Fibroblast of pulmonary artery (primary cell): Measurements from ENCODE around the gene SATB2.
A peak's percentile ranks its signal among the peaks of the same experiment; 100 is the strongest.

Experiments
- DNase-seq: peaks from one replicate; pipeline ENCODE4 v3.0.0-alpha.2; 2010; ENCODE audit warnings: low read depth
- H3K4me3 ChIP-seq: replicated peaks from 2 replicates; pipeline ENCODE4 v1.5.1; 2011; ENCODE audit warnings: low read depth, mild to moderate bottlenecking, control low read depth, low read length, moderate library complexity
- TF ChIP-seq, protein P1 (sequence below): IDR thresholded peaks from 2 replicates; pipeline ENCODE4 v1.5.1; 2011; ENCODE audit warnings: mild to moderate bottlenecking, control low read depth, low read length, inconsistent platforms; ENCODE audit errors: missing control alignments

The SATB2 gene

DNA sequence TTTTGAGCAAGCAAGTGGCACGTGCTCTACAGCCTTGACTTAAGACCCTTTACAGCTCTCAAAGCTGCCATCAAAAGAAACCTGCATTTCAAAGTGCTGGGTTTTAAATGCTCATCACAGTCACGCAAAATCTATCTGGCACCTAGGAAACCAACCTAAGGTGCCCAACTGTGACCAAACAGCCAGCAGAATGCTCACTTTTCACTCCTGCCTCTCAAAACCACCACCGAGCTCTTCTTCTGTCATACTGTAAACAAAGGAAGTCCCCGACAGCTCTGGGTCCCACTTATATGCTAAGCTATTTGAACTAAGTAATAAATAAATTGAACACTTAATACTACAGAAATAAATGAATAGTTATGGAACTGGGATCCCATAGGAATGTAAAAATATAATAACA lies 33.6 kb downstream of the SATB2 start:
- DNase-seq = no peak
- TF ChIP-seq, protein P1, sequence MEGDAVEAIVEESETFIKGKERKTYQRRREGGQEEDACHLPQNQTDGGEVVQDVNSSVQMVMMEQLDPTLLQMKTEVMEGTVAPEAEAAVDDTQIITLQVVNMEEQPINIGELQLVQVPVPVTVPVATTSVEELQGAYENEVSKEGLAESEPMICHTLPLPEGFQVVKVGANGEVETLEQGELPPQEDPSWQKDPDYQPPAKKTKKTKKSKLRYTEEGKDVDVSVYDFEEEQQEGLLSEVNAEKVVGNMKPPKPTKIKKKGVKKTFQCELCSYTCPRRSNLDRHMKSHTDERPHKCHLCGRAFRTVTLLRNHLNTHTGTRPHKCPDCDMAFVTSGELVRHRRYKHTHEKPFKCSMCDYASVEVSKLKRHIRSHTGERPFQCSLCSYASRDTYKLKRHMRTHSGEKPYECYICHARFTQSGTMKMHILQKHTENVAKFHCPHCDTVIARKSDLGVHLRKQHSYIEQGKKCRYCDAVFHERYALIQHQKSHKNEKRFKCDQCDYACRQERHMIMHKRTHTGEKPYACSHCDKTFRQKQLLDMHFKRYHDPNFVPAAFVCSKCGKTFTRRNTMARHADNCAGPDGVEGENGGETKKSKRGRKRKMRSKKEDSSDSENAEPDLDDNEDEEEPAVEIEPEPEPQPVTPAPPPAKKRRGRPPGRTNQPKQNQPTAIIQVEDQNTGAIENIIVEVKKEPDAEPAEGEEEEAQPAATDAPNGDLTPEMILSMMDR = no peak
- no peak overlapping the region for H3K4me3 ChIP-seq

DNA sequence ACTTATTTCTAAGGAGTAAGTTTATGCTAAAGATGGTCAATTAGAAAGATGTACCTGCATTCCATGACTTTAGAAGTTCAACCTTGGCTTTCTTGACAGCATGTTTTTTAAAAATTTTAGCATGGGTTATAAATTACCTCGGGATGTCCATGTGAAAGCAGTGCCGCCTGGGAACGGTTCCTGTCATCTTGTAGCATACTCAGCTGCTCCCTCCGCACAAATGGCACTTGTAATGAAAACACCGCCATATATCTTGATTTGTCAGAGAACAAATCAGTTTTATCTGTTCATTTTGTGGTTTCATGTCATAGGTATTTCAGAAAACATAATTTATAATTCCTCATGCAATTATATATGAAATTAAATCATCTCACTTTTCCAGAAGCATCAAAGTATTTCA lies 38.3 kb downstream of the SATB2 start:
- no peak for DNase-seq
- no peak overlapping the region for H3K4me3 ChIP-seq
- TF ChIP-seq, protein P1 = no peak

DNA sequence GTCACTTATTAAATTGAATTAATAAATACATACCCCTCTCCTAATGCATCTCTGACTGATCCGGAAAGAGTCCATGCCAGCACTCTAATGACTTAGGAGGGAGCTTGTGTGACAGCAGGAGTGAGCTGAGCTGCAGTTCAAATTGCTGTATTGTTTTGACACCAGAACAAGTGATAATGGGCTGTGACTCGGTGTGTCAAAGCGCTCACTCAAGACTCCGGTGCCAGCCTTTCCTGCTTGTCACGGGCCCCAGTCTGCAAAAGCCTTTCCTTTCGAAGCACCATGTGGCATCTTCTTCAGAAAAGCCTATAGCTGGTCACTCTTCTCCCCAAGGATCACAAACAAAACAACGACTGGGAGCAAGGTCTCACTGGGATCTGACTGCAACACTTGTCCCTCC lies 43.3 kb downstream of the SATB2 start:
- TF ChIP-seq, protein P1 = no peak
- DNase-seq = no peak
- no peak overlapping the region for H3K4me3 ChIP-seq

DNA sequence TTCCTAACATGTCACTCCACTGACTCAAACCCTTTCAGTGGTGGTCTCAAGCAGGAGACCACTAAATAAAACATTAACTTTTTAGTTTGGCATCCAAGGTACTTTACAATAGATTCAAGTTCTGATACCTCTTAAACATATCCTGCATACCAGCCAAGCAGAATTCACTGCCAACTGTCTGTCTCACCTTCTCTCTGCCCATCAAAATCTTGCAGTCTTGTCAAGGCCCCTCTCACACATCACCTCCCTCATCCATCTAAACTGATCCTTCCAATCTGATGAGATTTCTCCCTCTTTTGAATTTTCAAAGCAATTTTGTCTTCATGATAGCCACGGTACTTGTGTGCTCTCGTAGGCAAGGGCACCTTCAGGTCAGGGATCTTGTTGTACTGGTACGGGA lies 43.7 kb downstream of the SATB2 start:
- DNase-seq = no peak
- no peak overlapping the region for H3K4me3 ChIP-seq
- TF ChIP-seq, protein P1 = no peak

DNA sequence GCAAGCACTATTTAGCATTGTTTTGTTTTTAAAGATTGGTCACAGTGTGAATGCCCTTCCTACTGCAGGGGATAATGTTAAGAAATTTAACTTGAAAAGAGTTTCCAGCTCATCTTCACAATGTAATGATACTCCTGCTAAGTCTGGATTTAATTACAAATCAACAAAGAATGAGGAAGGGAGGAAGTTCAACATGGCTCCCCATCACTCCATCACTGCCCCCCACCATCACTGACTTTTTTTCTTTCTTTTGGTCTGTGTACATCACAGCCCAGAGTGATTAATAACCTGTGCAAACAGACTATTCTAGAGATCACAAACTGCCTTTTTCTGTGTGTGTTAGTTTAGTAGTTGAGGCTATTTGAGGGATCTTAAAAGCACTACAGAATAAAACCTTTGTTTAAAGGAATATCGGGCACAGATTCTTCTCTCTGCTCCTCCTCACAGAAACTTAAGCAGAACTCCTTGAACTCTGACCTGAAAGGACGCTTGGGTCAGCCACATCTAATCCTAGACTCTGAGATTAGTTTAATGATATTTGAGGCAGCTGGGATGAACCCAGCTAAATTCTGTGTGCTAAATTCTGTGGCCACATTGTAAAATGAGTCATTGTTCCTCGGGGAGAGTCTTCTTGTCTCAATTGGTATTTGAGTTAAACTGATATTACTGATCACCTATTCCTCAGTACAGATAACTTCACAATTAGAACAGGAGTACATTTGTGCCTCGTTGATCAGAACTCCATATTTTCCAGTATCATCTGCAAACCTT lies 47.8 kb downstream of the SATB2 start:
- DNase-seq = no peak
- TF ChIP-seq, protein P1 = no peak
- H3K4me3 ChIP-seq = no peak overlapping the region

DNA sequence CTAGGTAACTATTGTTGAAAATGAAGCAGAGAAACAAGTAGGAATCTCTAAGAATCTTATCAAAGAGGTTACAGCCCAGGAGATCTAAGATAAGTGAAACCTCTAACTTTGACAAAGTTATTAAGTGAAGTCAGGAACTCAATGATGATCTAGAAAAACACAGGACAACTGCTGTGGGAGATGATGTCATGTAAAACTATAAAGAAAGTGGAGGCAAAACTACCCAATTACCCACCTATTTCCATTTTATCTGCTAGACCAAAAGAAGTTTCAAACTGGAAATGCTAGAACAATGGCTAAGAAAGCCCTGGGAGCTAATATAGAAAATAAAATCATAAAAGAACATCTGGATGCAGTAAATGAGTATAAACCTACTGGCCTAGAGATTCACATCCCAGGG lies 50.3 kb downstream of the SATB2 start:
- no peak overlapping the region for H3K4me3 ChIP-seq
- TF ChIP-seq, protein P1 = no peak
- no peak for DNase-seq

DNA sequence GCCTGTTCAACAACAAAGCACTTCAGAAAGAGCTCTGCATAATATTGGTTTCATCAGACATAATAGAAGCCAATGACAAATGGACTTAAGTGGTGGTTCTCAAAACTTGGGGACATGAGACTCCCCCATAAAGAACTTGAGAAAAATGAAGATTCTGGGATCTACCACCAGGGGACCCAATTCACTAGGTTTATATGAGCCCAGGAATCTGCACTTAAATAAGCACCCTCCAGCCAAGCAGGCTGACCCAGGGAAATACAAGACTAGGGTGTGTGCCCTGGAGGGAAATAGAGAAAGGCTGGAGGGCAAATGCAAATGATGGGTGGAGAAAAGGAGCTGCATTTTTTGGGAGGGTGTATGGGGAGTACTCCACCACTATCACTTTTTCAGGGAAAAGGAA lies 52.5 kb downstream of the SATB2 start:
- TF ChIP-seq, protein P1 = peak; percentile 44
- no peak overlapping the region for H3K4me3 ChIP-seq
- DNase-seq = peak; percentile 25
